HFFc6 (cell line): Measurements from ENCODE around the gene IKBKE. TPM values are rescaled to one million over a fixed set of nuclear protein-coding genes. Genes with fewer than 3 reads are reported as not detected.
A peak's percentile ranks its signal among the peaks of the same experiment; 100 is the strongest.

ENCODE experiments used
- DNase-seq: peaks from one replicate; pipeline ENCODE4 v3.0.0-alpha.2; 2018
- H3K27ac Mint-ChIP-seq: 2 replicates; pipeline ENCODE4 v1.8.0; 2020; ENCODE audit warnings: mild to moderate bottlenecking, mixed read lengths
- H3K27me3 Mint-ChIP-seq: 2 replicates; pipeline ENCODE4 v1.8.0; 2021; ENCODE audit warnings: mild to moderate bottlenecking, moderate library complexity, mixed read lengths; ENCODE audit not compliant: insufficient read depth
- H3K36me3 Mint-ChIP-seq: 2 replicates; pipeline ENCODE4 v1.8.0; 2021; ENCODE audit warnings: low read depth, mixed read lengths
- H3K4me1 Mint-ChIP-seq: 2 replicates; pipeline ENCODE4 v1.8.0; 2020; ENCODE audit warnings: low read depth, mixed read lengths
- H3K4me3 Mint-ChIP-seq: 2 replicates; pipeline ENCODE4 v1.8.0; 2020; ENCODE audit warnings: mild to moderate bottlenecking, moderate library complexity, mixed read lengths
- H3K9me3 Mint-ChIP-seq: 2 replicates; pipeline ENCODE4 v1.8.0; 2020; ENCODE audit warnings: mild to moderate bottlenecking, mixed read lengths
- total RNA-seq, 6 experiments: library from RNA; stranded (reverse); fragmentation: NEBNext Ultra II Directional; extraction: Animal tissue kit (Norgen Biotek cat#: 25700); gene quantifications; 2 replicates in 1 of 6; 3 replicates in 5 of 6; pipeline ENCODE4 v1.2.3, GENCODE V29; 2021
- TF ChIP-seq, protein P1 (sequence below): fragments of 200-600 bp; sonication (generic); IDR thresholded peaks from 2 replicates; pipeline ENCODE4 v1.5.0; 2021; ENCODE audit warnings: antibody characterized with exemption, mild to moderate bottlenecking

IKBKE gene
- total RNA-seq, 6 experiments from 2014 or later, result 15.1 to 19.6 (median 17.1) TPM

DNA sequence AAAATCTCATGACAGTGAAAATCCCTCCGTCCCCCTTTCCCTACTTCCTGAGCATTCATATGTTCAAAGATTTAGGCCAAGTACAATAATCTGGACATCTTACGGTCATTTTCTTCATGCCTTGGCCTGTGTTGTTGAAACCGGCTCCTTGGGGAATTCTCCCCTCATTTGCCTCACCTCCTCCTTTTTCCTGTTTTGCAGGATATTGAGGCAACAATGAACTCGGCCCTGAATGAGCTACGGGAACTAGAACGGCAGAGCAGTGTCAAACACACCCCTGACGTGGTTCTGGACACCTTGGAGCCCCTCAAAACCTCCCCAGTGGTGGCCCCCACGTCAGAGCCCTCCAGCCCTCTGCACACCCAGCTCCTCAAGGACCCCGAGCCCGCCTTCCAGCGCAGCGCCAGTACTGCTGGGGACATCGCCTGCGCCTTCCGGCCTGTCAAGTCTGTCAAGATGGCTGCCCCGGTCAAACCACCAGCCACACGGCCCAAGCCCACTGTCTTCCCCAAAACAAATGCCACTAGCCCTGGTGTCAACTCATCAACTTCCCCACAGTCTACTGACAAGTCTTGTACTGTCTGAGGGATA lies 9.3 kb upstream of the IKBKE start:
- peaks cover 57% of the 10 kb centered on the region for H3K4me1 Mint-ChIP-seq
- H3K4me3 Mint-ChIP-seq, result no peak overlapping the region
- TF ChIP-seq, protein P1, sequence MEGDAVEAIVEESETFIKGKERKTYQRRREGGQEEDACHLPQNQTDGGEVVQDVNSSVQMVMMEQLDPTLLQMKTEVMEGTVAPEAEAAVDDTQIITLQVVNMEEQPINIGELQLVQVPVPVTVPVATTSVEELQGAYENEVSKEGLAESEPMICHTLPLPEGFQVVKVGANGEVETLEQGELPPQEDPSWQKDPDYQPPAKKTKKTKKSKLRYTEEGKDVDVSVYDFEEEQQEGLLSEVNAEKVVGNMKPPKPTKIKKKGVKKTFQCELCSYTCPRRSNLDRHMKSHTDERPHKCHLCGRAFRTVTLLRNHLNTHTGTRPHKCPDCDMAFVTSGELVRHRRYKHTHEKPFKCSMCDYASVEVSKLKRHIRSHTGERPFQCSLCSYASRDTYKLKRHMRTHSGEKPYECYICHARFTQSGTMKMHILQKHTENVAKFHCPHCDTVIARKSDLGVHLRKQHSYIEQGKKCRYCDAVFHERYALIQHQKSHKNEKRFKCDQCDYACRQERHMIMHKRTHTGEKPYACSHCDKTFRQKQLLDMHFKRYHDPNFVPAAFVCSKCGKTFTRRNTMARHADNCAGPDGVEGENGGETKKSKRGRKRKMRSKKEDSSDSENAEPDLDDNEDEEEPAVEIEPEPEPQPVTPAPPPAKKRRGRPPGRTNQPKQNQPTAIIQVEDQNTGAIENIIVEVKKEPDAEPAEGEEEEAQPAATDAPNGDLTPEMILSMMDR, result no peak
- DNase-seq, result no peak
- no peaks in the 10 kb centered on the region for H3K9me3 Mint-ChIP-seq
- peaks cover 5% of the 10 kb centered on the region for H3K27me3 Mint-ChIP-seq
- no peak overlapping the region for H3K27ac Mint-ChIP-seq
- peaks cover 32% of the 10 kb centered on the region for H3K36me3 Mint-ChIP-seq

GRCh38 chr1:206461602-206462455 lies 8.4 kb upstream of the IKBKE start:
- no peak overlapping the region for H3K27ac Mint-ChIP-seq

GRCh38 chr1:206463137-206463536 lies 7.1 kb upstream of the IKBKE start:
- TF ChIP-seq, protein P1, result no peak
- peak overlapping the region; percentile 90; the same call in 1 of the 2 replicates for H3K27ac Mint-ChIP-seq
- H3K27me3 Mint-ChIP-seq, result peaks cover 14% of the 10 kb centered on the region
- H3K4me1 Mint-ChIP-seq, result peaks cover 53% of the 10 kb centered on the region
- no peak overlapping the region for H3K4me3 Mint-ChIP-seq
- no peak for DNase-seq
- no peaks in the 10 kb centered on the region for H3K9me3 Mint-ChIP-seq
- H3K36me3 Mint-ChIP-seq, result peaks cover 27% of the 10 kb centered on the region

More at GRCh38 chr1:206461602-206462455, 8.4 kb upstream of the IKBKE start:
- peaks cover 54% of the 10 kb centered on the region for H3K4me1 Mint-ChIP-seq
- DNase-seq, result peak; percentile 76
- H3K9me3 Mint-ChIP-seq, result no peaks in the 10 kb centered on the region
- TF ChIP-seq, protein P1, result peak; percentile 91
- H3K27me3 Mint-ChIP-seq, result peaks cover 7% of the 10 kb centered on the region
- peaks cover 28% of the 10 kb centered on the region for H3K36me3 Mint-ChIP-seq
- no peak overlapping the region for H3K4me3 Mint-ChIP-seq

DNA sequence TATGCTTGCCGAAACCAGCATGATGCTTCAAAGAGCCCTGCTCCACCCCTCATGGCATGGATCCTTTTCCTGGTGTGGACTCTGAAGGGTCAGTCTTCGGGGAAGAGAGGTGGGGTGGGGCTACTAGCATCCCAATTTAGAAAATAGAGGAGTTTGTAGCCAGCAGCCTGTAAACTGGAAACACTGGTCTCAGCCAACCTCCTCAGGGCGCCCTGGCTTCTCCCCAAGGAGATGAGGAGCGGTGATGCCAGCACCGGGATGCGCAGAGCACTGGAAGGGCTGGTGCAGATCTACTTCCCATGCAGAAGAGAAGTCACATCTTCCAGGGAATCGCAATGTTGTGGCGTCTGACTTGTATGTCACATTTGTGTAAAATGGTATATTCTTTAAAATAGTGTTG lies 6.4 kb upstream of the IKBKE start:
- Mint-ChIP-seq H3K4me3 (no peak overlapping the region), H3K27me3 (peaks cover 14% of the 10 kb centered on the region), H3K36me3 (peaks cover 19% of the 10 kb centered on the region), H3K4me1 (peaks cover 56% of the 10 kb centered on the region), H3K9me3 (no peaks in the 10 kb centered on the region), H3K27ac (peak overlapping the region; percentile 90)
- no peak for DNase-seq
- TF ChIP-seq, protein P1, result no peak

- H3K27ac Mint-ChIP-seq, result peak overlapping the region; percentile 90
- DNase-seq, result peak; percentile 91
- H3K36me3 Mint-ChIP-seq, result peaks cover 13% of the 10 kb centered on the region
- peaks cover 61% of the 10 kb centered on the region for H3K4me1 Mint-ChIP-seq
- H3K27me3 Mint-ChIP-seq, result peaks cover 14% of the 10 kb centered on the region
- H3K9me3 Mint-ChIP-seq, result no peaks in the 10 kb centered on the region
- H3K4me3 Mint-ChIP-seq, result peak overlapping the region; percentile 27; the same call in 1 of the 2 replicates
- TF ChIP-seq, protein P1, result no peak
These were observed 5.8 kb upstream of the IKBKE start for GRCh38 chr1:206464456-206464964.
